ENCODE data around the gene IGFL1. TPM values are rescaled to one million over a fixed set of nuclear protein-coding genes. Genes with fewer than 3 reads are reported as not detected.
"Not testable (repeated sequence)": the region's sequence is repeated elsewhere in the genome, so short reads cannot be mapped to it uniquely, and the experiment has no call there.

The IGFL1 gene
- not detected in 2 replicates for total RNA-seq (2014; rRNA removed; shearing (Covaris generic); ENCODE audit: low replicate concordance)

GRCh38 chr19:46229442-46229841, at the start of gene IGFL1:
TSS of gene IGFL1 (plus strand) at chr19:46229742. CDS start at chr19:46229775, 33 bp downstream.
- Histone ChIP-seq H3K9ac (ENCODE audit: low read length) (no peak within 1 kb of the TSS), H3K27me3 (ENCODE audit: low read length) (no peaks in the 10 kb centered on the region), H3K4me2 (ENCODE audit: low read depth, low read length, poor library complexity, severe bottlenecking) (no peak within 1 kb of the TSS), H3K9me3 (ENCODE audit: low read length) (no peaks in the 10 kb centered on the region), H2AFZ (ENCODE audit: low read length) (no peak within 1 kb of the TSS), H3K9me2 (replicated peaks; ENCODE audit: insufficient read depth, low read length) (no peaks in the 10 kb centered on the region), H3K4me3 (ENCODE audit: low read length) (no peak within 1 kb of the TSS), H3K27ac (ENCODE audit: low read length) (no peak within 1 kb of the TSS), H3K4me1 (ENCODE audit: low read length) (no peaks in the 10 kb centered on the region), H3K36me3 (ENCODE audit: insufficient read depth, low read length) (no peaks in the 10 kb centered on the region), H3K79me2 (ENCODE audit: low read length) (no peaks in the 10 kb centered on the region), H4K20me1 (ENCODE audit: insufficient read depth, low read depth, low read length) (no peaks in the 10 kb centered on the region)
- DNase-seq: no peak

- Histone ChIP-seq H2AFZ (ENCODE audit: low read length) (no peak overlapping the region), H3K4me2 (ENCODE audit: low read depth, low read length, poor library complexity, severe bottlenecking) (no peak overlapping the region), H3K9me3 (ENCODE audit: low read length) (no peaks in the 10 kb centered on the region), H3K9me2 (replicated peaks; ENCODE audit: insufficient read depth, low read length) (no peaks in the 10 kb centered on the region), H3K79me2 (ENCODE audit: low read length) (no peaks in the 10 kb centered on the region), H3K27me3 (ENCODE audit: low read length) (no peaks in the 10 kb centered on the region), H3K9ac (ENCODE audit: low read length) (no peak overlapping the region), H3K36me3 (ENCODE audit: insufficient read depth, low read length) (no peaks in the 10 kb centered on the region), H3K4me3 (ENCODE audit: low read length) (no peak overlapping the region), H3K4me1 (ENCODE audit: low read length) (peaks cover 9% of the 10 kb centered on the region), H3K27ac (ENCODE audit: low read length) (no peak overlapping the region), H4K20me1 (ENCODE audit: insufficient read depth, low read depth, low read length) (no peaks in the 10 kb centered on the region)
- no peak for DNase-seq
Measured at GRCh38 chr19:46180701-46181387, 48.7 kb upstream of the IGFL1 start.

- Histone ChIP-seq H3K36me3 (ENCODE audit: insufficient read depth, low read length) (no peaks in the 10 kb centered on the region), H3K27ac (ENCODE audit: low read length) (no peak overlapping the region), H3K9me2 (replicated peaks; ENCODE audit: insufficient read depth, low read length) (no peaks in the 10 kb centered on the region), H3K4me1 (ENCODE audit: low read length) (peaks cover 9% of the 10 kb centered on the region), H3K4me2 (ENCODE audit: low read depth, low read length, poor library complexity, severe bottlenecking) (no peak overlapping the region), H4K20me1 (ENCODE audit: insufficient read depth, low read depth, low read length) (no peaks in the 10 kb centered on the region), H3K9me3 (ENCODE audit: low read length) (no peaks in the 10 kb centered on the region), H2AFZ (ENCODE audit: low read length) (no peak overlapping the region), H3K4me3 (ENCODE audit: low read length) (no peak overlapping the region), H3K27me3 (ENCODE audit: low read length) (no peaks in the 10 kb centered on the region), H3K79me2 (ENCODE audit: low read length) (no peaks in the 10 kb centered on the region), H3K9ac (ENCODE audit: low read length) (no peak overlapping the region)
- DNase-seq: no peak
Measured at GRCh38 chr19:46181388-46181779, 48.2 kb upstream of the IGFL1 start.

GRCh38 chr19:46182476-46182875, 47.1 kb upstream of the IGFL1 start:
- no peak overlapping the region for H3K4me2 ChIP-seq (ENCODE audit: low read depth, low read length, poor library complexity, severe bottlenecking)
- H3K4me3 ChIP-seq (ENCODE audit: low read length): no peak overlapping the region
- no peaks in the 10 kb centered on the region for H3K9me3 ChIP-seq (ENCODE audit: low read length)
- H3K79me2 ChIP-seq (ENCODE audit: low read length): no peaks in the 10 kb centered on the region
- H3K9ac ChIP-seq (ENCODE audit: low read length): no peak overlapping the region
- no peaks in the 10 kb centered on the region for H3K27me3 ChIP-seq (ENCODE audit: low read length)
- H3K9me2 ChIP-seq (replicated peaks; ENCODE audit: insufficient read depth, low read length): no peaks in the 10 kb centered on the region
- no peaks in the 10 kb centered on the region for H3K36me3 ChIP-seq (ENCODE audit: insufficient read depth, low read length)
- H2AFZ ChIP-seq (ENCODE audit: low read length): no peak overlapping the region
- H4K20me1 ChIP-seq (ENCODE audit: insufficient read depth, low read depth, low read length): no peaks in the 10 kb centered on the region
- H3K27ac ChIP-seq (ENCODE audit: low read length): no peak overlapping the region
- DNase-seq: no peak
- peaks cover 9% of the 10 kb centered on the region for H3K4me1 ChIP-seq (ENCODE audit: low read length)

DNA sequence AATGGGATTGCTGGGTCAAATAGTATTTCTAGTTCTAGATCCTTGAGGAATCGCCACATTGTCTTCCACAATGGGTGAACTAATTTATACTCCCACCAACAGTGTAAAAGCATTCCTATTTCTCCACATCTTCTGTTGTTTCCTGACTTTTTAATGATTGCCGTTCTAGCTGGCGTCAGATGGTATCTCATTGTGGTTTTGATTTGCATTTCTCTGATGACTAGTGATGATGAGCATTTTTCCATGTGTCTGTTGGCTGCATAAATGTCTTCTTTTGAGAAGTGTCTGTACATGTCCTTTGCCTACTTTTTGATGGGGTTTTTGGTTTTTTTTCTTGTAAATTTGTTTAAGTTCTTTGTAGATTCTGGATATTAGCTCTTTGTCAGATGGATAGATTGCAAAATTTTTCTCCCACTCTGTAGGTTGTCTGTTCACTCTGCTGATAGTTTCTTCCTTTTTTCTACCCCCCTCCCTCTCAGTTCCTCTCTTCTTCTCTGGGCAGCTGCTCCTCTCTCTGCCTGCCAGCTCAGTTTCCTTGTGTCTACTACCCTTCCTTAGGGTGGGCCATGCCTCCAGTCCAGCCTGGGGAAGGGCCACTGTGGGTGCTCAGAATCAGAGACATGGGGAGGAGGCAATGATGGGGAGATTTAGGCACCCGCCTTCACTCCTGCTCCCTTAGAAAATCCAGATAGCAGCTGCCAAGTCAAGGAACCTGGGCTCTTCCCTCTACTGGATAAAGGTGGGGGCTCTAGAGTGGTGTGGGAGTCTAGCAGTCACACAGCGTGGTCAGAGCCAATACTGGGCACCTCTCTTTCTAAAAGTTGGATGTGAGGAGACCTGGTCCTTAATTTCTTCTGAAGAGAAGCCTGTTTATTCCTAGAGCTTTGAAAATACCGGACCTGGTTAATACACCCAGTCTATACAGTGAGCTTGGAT, 44.5 kb upstream of the IGFL1 start:
- H3K79me2 ChIP-seq (ENCODE audit: low read length); H3K27me3 ChIP-seq (ENCODE audit: low read length); H3K4me2 ChIP-seq (ENCODE audit: low read depth, low read length, poor library complexity, severe bottlenecking); H3K9me3 ChIP-seq (ENCODE audit: low read length); H3K9me2 ChIP-seq (replicated peaks; ENCODE audit: insufficient read depth, low read length); H3K36me3 ChIP-seq (ENCODE audit: insufficient read depth, low read length); H4K20me1 ChIP-seq (ENCODE audit: insufficient read depth, low read depth, low read length); H3K9ac ChIP-seq (ENCODE audit: low read length); H3K4me1 ChIP-seq (ENCODE audit: low read length); H2AFZ ChIP-seq (ENCODE audit: low read length); H3K4me3 ChIP-seq (ENCODE audit: low read length); H3K27ac ChIP-seq (ENCODE audit: low read length); DNase-seq: not testable (repeated sequence)

DNA sequence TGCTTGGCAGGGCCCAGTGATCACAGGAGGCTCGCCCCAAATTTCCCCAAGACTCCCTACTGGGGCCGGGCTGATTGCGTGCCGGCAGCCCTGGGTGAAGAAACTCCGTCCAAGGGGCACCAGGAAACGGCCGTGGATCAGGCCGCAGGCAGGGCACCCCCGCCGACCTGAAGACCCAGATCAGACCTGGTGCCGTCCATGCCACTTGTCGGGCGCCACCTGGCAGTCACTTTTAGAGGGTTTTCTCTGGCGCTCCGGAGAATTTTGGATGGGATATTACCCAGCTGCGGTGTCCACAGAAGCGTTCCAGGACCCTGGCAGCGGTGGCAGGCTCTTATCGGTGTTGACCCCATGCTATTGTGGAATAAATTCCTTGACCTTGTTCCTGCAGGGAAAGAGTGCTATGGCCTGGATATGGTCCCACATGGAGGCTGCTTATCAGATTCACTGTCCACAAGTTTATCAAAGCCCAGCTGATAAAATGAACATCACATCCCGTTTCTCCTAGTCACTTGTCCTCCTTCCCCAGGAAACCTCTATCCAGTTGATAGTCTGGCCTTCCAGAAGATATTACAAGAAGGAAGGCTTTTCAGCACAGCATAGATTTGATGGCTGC, 43.3 kb upstream of the IGFL1 start:
- H2AFZ ChIP-seq (ENCODE audit: low read length): no peak overlapping the region
- H3K4me2 ChIP-seq (ENCODE audit: low read depth, low read length, poor library complexity, severe bottlenecking): no peak overlapping the region
- no peak overlapping the region for H3K27ac ChIP-seq (ENCODE audit: low read length)
- peaks cover 9% of the 10 kb centered on the region for H3K4me1 ChIP-seq (ENCODE audit: low read length)
- H3K79me2 ChIP-seq (ENCODE audit: low read length): no peaks in the 10 kb centered on the region
- H3K9me3 ChIP-seq (ENCODE audit: low read length): no peaks in the 10 kb centered on the region
- H3K4me3 ChIP-seq (ENCODE audit: low read length): no peak overlapping the region
- H4K20me1 ChIP-seq (ENCODE audit: insufficient read depth, low read depth, low read length): no peaks in the 10 kb centered on the region
- no peak overlapping the region for H3K9ac ChIP-seq (ENCODE audit: low read length)
- no peaks in the 10 kb centered on the region for H3K9me2 ChIP-seq (replicated peaks; ENCODE audit: insufficient read depth, low read length)
- no peak for DNase-seq
- H3K36me3 ChIP-seq (ENCODE audit: insufficient read depth, low read length): no peaks in the 10 kb centered on the region
- H3K27me3 ChIP-seq (ENCODE audit: low read length): no peaks in the 10 kb centered on the region

DNA sequence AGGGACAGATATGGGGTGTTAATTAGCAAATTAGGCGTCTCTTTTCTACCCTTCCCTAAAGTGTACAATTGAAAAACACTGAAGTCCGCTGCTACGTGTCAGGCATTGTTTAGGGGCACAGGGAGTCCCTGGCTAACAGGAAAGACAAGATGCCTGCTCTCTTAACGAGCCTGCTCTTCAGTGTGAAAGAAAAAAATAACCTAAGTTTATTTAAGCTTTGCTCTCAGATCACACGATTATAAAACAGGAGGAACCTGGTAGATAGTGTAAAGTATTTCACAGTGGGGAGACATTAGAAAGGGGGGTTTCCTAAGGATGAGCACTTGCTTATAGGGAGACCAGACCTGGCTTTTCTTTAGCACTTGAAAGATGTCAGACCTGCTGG, 42.8 kb upstream of the IGFL1 start:
- no peaks in the 10 kb centered on the region for H3K36me3 ChIP-seq (ENCODE audit: insufficient read depth, low read length)
- no peaks in the 10 kb centered on the region for H3K9me2 ChIP-seq (replicated peaks; ENCODE audit: insufficient read depth, low read length)
- no peak overlapping the region for H3K9ac ChIP-seq (ENCODE audit: low read length)
- H2AFZ ChIP-seq (ENCODE audit: low read length): no peak overlapping the region
- H3K27me3 ChIP-seq (ENCODE audit: low read length): no peaks in the 10 kb centered on the region
- no peaks in the 10 kb centered on the region for H3K9me3 ChIP-seq (ENCODE audit: low read length)
- no peak overlapping the region for H3K27ac ChIP-seq (ENCODE audit: low read length)
- no peak for DNase-seq
- no peak overlapping the region for H3K4me3 ChIP-seq (ENCODE audit: low read length)
- no peaks in the 10 kb centered on the region for H4K20me1 ChIP-seq (ENCODE audit: insufficient read depth, low read depth, low read length)
- no peaks in the 10 kb centered on the region for H3K79me2 ChIP-seq (ENCODE audit: low read length)
- no peak overlapping the region for H3K4me2 ChIP-seq (ENCODE audit: low read depth, low read length, poor library complexity, severe bottlenecking)
- H3K4me1 ChIP-seq (ENCODE audit: low read length): peaks cover 9% of the 10 kb centered on the region
